OCI-LY1 (cell line): Measurements from ENCODE around the gene ITK.

ENCODE experiments used
- H2AFZ ChIP-seq: fragments of 200-600 bp; sonication (generic), shearing (Covaris generic); 2 replicates; pipeline ENCODE4 v1.6.0; 2014; ENCODE audit warnings: antibody characterized with exemption, mild to moderate bottlenecking, low read length
- H3F3A ChIP-seq: fragments of 200-600 bp; sonication (generic), shearing (Covaris generic); 2 replicates; pipeline ENCODE4 v1.6.0; 2014; ENCODE audit warnings: mild to moderate bottlenecking, antibody characterized with exemption, low read length, moderate library complexity; ENCODE audit not compliant: insufficient read depth
- H3K27ac ChIP-seq: fragments of 200-600 bp; sonication (generic); 2 replicates; pipeline ENCODE4 v1.5.1; 2014; ENCODE audit warnings: low read length, mixed run types, mild to moderate bottlenecking, low read depth; ENCODE audit not compliant: poor library complexity, severe bottlenecking
- H3K27me3 ChIP-seq: fragments of 200-600 bp; sonication (generic); 2 replicates; pipeline ENCODE4 v1.6.0; 2014; ENCODE audit warnings: antibody characterized with exemption, mild to moderate bottlenecking, low read length, moderate library complexity; ENCODE audit not compliant: insufficient read depth
- H3K36me3 ChIP-seq: fragments of 200-600 bp; sonication (generic); 2 replicates; pipeline ENCODE4 v1.6.1; 2014; ENCODE audit warnings: mild to moderate bottlenecking, antibody characterized with exemption, low read length, moderate library complexity, mixed read lengths; ENCODE audit not compliant: insufficient read depth
- H3K4me1 ChIP-seq: fragments of 200-600 bp; sonication (generic); 2 replicates; pipeline ENCODE4 v1.5.1; 2014; ENCODE audit warnings: mild to moderate bottlenecking, low read length, moderate library complexity; ENCODE audit not compliant: insufficient read depth, severe bottlenecking
- H3K4me2 ChIP-seq: fragments of 200-600 bp; sonication (generic), shearing (Covaris generic); 2 replicates; pipeline ENCODE4 v1.6.1; 2014; ENCODE audit warnings: low read length
- H3K4me3 ChIP-seq: fragments of 200-600 bp; sonication (generic); 2 replicates; pipeline ENCODE4 v1.5.1; 2014; ENCODE audit warnings: low read length, low read depth, mild to moderate bottlenecking, mixed read lengths; ENCODE audit not compliant: poor library complexity, severe bottlenecking
- H3K79me2 ChIP-seq: fragments of 200-600 bp; shearing (Covaris generic); 2 replicates; pipeline ENCODE4 v1.6.1; 2016; ENCODE audit warnings: mixed run types, low read length, mixed read lengths; ENCODE audit not compliant: insufficient read depth
- H3K9ac ChIP-seq: fragments of 200-600 bp; sonication (generic), shearing (Covaris generic); 2 replicates; pipeline ENCODE4 v1.6.1; 2014; ENCODE audit warnings: mild to moderate bottlenecking, low read length, mixed read lengths
- H3K9me2 ChIP-seq: fragments of 200-600 bp; sonication (generic), shearing (Covaris generic); 2 replicates; pipeline ENCODE4 v1.6.1; 2014; ENCODE audit warnings: low read depth, mild to moderate bottlenecking, low read length, mixed read lengths
- H3K9me3 ChIP-seq: fragments of 200-600 bp; shearing (Covaris generic); 2 replicates; pipeline ENCODE4 v1.6.1; 2014; ENCODE audit warnings: low read length, mixed read lengths
- H4K20me1 ChIP-seq: fragments of 200-600 bp; sonication (generic), shearing (Covaris generic); 2 replicates; pipeline ENCODE4 v1.6.0; 2016; ENCODE audit warnings: mild to moderate bottlenecking, low read length; ENCODE audit not compliant: insufficient read depth
- CTCF ChIP-seq: fragments of 200-600 bp; sonication (generic), shearing (Covaris generic); IDR thresholded peaks from 2 replicates; pipeline ENCODE4 v1.5.1; 2017; ENCODE audit warnings: mild to moderate bottlenecking, antibody characterized with exemption, low read length, moderate library complexity, mixed read lengths
- EZH2 ChIP-seq: fragments of 200-600 bp; sonication (generic), shearing (Covaris generic); IDR thresholded peaks from 2 replicates; pipeline ENCODE4 v1.8.0; 2017; ENCODE audit warnings: borderline replicate concordance, mixed run types, mild to moderate bottlenecking, antibody characterized with exemption, low read length, moderate library complexity, mixed read lengths

The ITK gene

GRCh38 chr5:157157293-157157891 is 23.2 kb upstream of the ITK start:
- Histone ChIP-seq H3K9me2 (no peaks in the 10 kb centered on the region), H3K4me2 (no peak overlapping the region), H3K4me3 (no peak overlapping the region), H3K27ac (no peak overlapping the region), H3K9ac (no peak overlapping the region), H3K4me1 (no peaks in the 10 kb centered on the region), H3K27me3 (no peaks in the 10 kb centered on the region), H3K9me3 (0 out of 2 replicates have a peak, but pooled peaks cover 4% of the 10 kb centered on the region), H3K36me3 (no peaks in the 10 kb centered on the region; the same call in 1 of the 2 replicates), H2AFZ (no peak overlapping the region), H3F3A (no peaks in the 10 kb centered on the region), H3K79me2 (no peaks in the 10 kb centered on the region), H4K20me1 (no peaks in the 10 kb centered on the region)
- TF ChIP-seq CTCF (no peak), EZH2 (no peak)

GRCh38 chr5:157159209-157159751 is 21.4 kb upstream of the ITK start:
- Histone ChIP-seq H3K27me3 (no peaks in the 10 kb centered on the region), H3K27ac (no peak overlapping the region), H3K9me2 (no peaks in the 10 kb centered on the region), H3K79me2 (no peaks in the 10 kb centered on the region), H3K4me2 (no peak overlapping the region), H3K9ac (no peak overlapping the region), H2AFZ (no peak overlapping the region), H3F3A (no peaks in the 10 kb centered on the region), H3K36me3 (no peaks in the 10 kb centered on the region; the same call in 1 of the 2 replicates), H3K4me1 (no peaks in the 10 kb centered on the region), H4K20me1 (no peaks in the 10 kb centered on the region), H3K4me3 (no peak overlapping the region), H3K9me3 (0 out of 2 replicates have a peak, but pooled peaks cover 4% of the 10 kb centered on the region)
- no peak for TF ChIP-seq EZH2
- TF ChIP-seq CTCF, result no peak

GRCh38 chr5:157160001-157160400 is 20.6 kb upstream of the ITK start:
- Histone ChIP-seq H3K4me2 (no peak overlapping the region), H3K4me1 (no peaks in the 10 kb centered on the region), H3K9me3 (0 out of 2 replicates have a peak, but pooled peaks cover 4% of the 10 kb centered on the region), H3K79me2 (no peaks in the 10 kb centered on the region), H3K36me3 (no peaks in the 10 kb centered on the region; the same call in 1 of the 2 replicates), H3K9me2 (no peaks in the 10 kb centered on the region), H3K27me3 (no peaks in the 10 kb centered on the region), H3F3A (no peaks in the 10 kb centered on the region), H4K20me1 (no peaks in the 10 kb centered on the region), H3K9ac (no peak overlapping the region), H3K27ac (no peak overlapping the region), H2AFZ (no peak overlapping the region), H3K4me3 (no peak overlapping the region)
- TF ChIP-seq CTCF, result no peak
- no peak for TF ChIP-seq EZH2
